Osteoblast (primary cell): ENCODE data around the gene PSMD9. TPM values are rescaled to one million over a fixed set of nuclear protein-coding genes. Genes with fewer than 3 reads are reported as not detected.

Experiments used
- DNase-seq: peaks from one replicate; pipeline ENCODE4 v3.0.0; 2011; ENCODE audit warnings: low spot score, mixed read lengths; ENCODE audit not compliant: insufficient read length; ENCODE audit errors: missing footprints
- H2AFZ ChIP-seq: 2 replicates; pipeline ENCODE4 v1.6.0; 2011; ENCODE audit warnings: mild to moderate bottlenecking, low read length
- H3K27ac ChIP-seq: 2 replicates; pipeline ENCODE4 v1.5.1; 2011; ENCODE audit warnings: mild to moderate bottlenecking, low read depth, low read length, moderate library complexity
- H3K27me3 ChIP-seq: 2 replicates; pipeline ENCODE4 v1.6.0; 2012; ENCODE audit warnings: mild to moderate bottlenecking, control low read depth, inconsistent platforms, low read length, moderate library complexity; ENCODE audit not compliant: insufficient read depth
- H3K36me3 ChIP-seq: 2 replicates; pipeline ENCODE4 v1.5.1; 2011; ENCODE audit warnings: mild to moderate bottlenecking, low read length, control low read depth, moderate library complexity; ENCODE audit not compliant: insufficient read depth
- H3K4me1 ChIP-seq: 2 replicates; pipeline ENCODE4 v1.5.1; 2011; ENCODE audit warnings: mild to moderate bottlenecking, low read length, control low read depth, moderate library complexity; ENCODE audit not compliant: insufficient read depth
- H3K4me2 ChIP-seq: 2 replicates; pipeline ENCODE4 v1.6.0; 2011; ENCODE audit warnings: mild to moderate bottlenecking, low read length; ENCODE audit not compliant: insufficient read depth
- H3K4me3 ChIP-seq: fragments of 200-600 bp; sonication (generic); 3 replicates; pipeline ENCODE4 v1.5.1; 2012; ENCODE audit warnings: mild to moderate bottlenecking, low read length, inconsistent platforms; ENCODE audit not compliant: insufficient read depth
- H3K79me2 ChIP-seq: 2 replicates; pipeline ENCODE4 v1.6.0; 2012; ENCODE audit warnings: mild to moderate bottlenecking, low read length, control low read depth, inconsistent platforms; ENCODE audit not compliant: insufficient read depth
- H3K9me3 ChIP-seq: 2 replicates; pipeline ENCODE4 v1.5.1; 2011; ENCODE audit warnings: low read depth, low read length, control low read depth
- H4K20me1 ChIP-seq: 2 replicates; pipeline ENCODE4 v1.6.0; 2012; ENCODE audit warnings: mild to moderate bottlenecking, low read length, control low read depth; ENCODE audit not compliant: insufficient read depth
- total RNA-seq: library from RNA; depleted of rRNA; stranded (reverse); fragments of >200 nt; gene quantifications from 2 replicates; pipeline ENCODE4 v1.2.3, GENCODE V29; 2012
- TF ChIP-seq, protein P1 (sequence below): IDR thresholded peaks from 2 replicates; pipeline ENCODE4 v1.5.1; 2011; ENCODE audit warnings: mild to moderate bottlenecking, low read depth, low read length, moderate library complexity; ENCODE audit errors: extremely low read depth

The PSMD9 gene
- total RNA-seq, 1 donor, result 29.7 TPM

- H3K27me3 ChIP-seq, result peaks cover 7% of the 10 kb centered on the region
- no peaks in the 10 kb centered on the region for H3K36me3 ChIP-seq
- DNase-seq, result no peak
- no peak overlapping the region for H3K4me2 ChIP-seq
- no peak overlapping the region for H3K4me3 ChIP-seq
- H3K9me3 ChIP-seq, result no peaks in the 10 kb centered on the region
- H3K27ac ChIP-seq, result no peak overlapping the region
- H3K4me1 ChIP-seq, result peaks cover 24% of the 10 kb centered on the region
- H2AFZ ChIP-seq, result no peak overlapping the region
- H4K20me1 ChIP-seq, result no peaks in the 10 kb centered on the region
- TF ChIP-seq, protein P1, sequence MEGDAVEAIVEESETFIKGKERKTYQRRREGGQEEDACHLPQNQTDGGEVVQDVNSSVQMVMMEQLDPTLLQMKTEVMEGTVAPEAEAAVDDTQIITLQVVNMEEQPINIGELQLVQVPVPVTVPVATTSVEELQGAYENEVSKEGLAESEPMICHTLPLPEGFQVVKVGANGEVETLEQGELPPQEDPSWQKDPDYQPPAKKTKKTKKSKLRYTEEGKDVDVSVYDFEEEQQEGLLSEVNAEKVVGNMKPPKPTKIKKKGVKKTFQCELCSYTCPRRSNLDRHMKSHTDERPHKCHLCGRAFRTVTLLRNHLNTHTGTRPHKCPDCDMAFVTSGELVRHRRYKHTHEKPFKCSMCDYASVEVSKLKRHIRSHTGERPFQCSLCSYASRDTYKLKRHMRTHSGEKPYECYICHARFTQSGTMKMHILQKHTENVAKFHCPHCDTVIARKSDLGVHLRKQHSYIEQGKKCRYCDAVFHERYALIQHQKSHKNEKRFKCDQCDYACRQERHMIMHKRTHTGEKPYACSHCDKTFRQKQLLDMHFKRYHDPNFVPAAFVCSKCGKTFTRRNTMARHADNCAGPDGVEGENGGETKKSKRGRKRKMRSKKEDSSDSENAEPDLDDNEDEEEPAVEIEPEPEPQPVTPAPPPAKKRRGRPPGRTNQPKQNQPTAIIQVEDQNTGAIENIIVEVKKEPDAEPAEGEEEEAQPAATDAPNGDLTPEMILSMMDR, result no peak
- no peaks in the 10 kb centered on the region for H3K79me2 ChIP-seq
Measured at GRCh38 chr12:121857322-121858246, 31.0 kb upstream of the PSMD9 start.

DNA sequence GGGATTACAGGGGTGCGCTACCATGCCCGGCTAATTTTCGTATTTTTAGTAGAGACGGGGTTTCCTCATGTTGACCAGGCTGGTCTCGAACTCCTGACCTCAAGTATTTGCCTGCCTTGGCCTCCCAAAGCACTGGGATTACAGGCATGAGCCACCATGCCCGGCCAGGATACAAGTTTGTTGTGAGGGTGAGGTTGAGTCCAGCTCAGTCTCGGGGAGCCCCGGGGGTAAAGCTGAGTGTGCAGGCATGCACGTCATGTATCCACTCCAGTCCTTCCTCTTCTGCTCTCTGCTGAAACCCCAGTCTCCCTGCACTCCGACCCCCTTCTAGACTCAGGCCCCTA lies 30.3 kb upstream of the PSMD9 start:
- H3K4me2 ChIP-seq, result no peak overlapping the region
- H3K36me3 ChIP-seq, result no peaks in the 10 kb centered on the region
- peaks cover 24% of the 10 kb centered on the region for H3K4me1 ChIP-seq
- no peak for DNase-seq
- H3K9me3 ChIP-seq, result no peaks in the 10 kb centered on the region
- peak overlapping the region; percentile 79 for H3K27ac ChIP-seq
- H3K79me2 ChIP-seq, result no peaks in the 10 kb centered on the region
- H4K20me1 ChIP-seq, result no peaks in the 10 kb centered on the region
- TF ChIP-seq, protein P1, result no peak
- H3K27me3 ChIP-seq, result peaks cover 7% of the 10 kb centered on the region
- H3K4me3 ChIP-seq, result no peak overlapping the region
- H2AFZ ChIP-seq, result no peak overlapping the region

DNA sequence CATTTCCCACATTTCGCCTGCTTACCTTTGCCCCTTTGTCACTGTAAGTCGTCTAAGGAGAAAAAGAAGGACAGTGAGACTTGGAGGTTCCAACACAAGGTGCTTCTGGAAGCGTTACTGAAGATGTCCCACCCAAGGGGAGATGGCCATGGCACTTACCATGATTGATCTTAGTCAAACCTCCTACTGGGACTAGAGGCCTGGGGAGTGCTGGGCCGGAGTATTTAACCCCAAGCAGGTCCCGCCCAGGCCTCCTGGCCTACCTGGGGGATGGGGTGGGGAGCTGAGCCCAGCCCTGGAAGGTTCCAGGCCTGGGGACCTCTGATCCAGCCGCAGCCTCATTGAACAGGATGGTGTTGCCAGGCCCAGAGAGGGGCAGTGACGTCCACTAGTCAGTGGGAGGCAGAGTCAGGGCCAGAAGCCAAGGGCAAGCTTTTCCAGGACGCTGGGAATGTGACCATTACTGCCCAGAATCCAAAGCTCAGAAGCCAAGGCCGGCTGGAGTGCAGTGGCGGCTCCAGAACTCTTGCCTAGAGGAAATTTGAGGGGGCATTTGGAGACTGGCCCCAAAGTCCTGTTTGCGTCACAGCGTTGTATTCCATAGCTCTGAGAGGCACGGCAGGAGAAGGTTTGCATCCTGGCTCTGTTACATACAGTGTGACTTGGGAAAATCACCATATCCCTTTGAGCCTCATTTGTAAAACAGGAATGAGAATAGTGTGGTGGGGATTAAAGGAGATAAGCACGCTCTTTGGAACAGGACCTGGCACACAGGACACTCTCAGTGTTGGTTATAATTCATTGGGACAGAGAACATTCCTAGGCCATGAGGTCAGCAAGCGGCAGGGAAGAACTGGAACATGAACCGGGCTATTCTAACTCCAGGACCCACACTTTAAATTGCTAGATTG lies 29.7 kb upstream of the PSMD9 start, which contains the start of gene HPD:
Gene HPD (minus strand): TSS at position 198 of the 911 bp plus-strand sequence. CDS start 36 bp downstream, at position 162.
- no peaks in the 10 kb centered on the region for H4K20me1 ChIP-seq
- H3K79me2 ChIP-seq, result no peaks in the 10 kb centered on the region
- peak within 1 kb of the TSS; percentile 79 for H3K27ac ChIP-seq
- H3K4me3 ChIP-seq, result peak within 1 kb of the TSS; percentile 9
- no peaks in the 10 kb centered on the region for H3K9me3 ChIP-seq
- H3K4me1 ChIP-seq, result peaks cover 24% of the 10 kb centered on the region
- DNase-seq, result peak; percentile 96
- peak within 1 kb of the TSS; percentile 52 for H2AFZ ChIP-seq
- peaks cover 7% of the 10 kb centered on the region for H3K27me3 ChIP-seq
- TF ChIP-seq, protein P1, result no peak
- peak within 1 kb of the TSS; percentile 47 for H3K4me2 ChIP-seq
- H3K36me3 ChIP-seq, result no peaks in the 10 kb centered on the region
